ENCODE data around the gene CDK19.

Gene CDK19

DNA sequence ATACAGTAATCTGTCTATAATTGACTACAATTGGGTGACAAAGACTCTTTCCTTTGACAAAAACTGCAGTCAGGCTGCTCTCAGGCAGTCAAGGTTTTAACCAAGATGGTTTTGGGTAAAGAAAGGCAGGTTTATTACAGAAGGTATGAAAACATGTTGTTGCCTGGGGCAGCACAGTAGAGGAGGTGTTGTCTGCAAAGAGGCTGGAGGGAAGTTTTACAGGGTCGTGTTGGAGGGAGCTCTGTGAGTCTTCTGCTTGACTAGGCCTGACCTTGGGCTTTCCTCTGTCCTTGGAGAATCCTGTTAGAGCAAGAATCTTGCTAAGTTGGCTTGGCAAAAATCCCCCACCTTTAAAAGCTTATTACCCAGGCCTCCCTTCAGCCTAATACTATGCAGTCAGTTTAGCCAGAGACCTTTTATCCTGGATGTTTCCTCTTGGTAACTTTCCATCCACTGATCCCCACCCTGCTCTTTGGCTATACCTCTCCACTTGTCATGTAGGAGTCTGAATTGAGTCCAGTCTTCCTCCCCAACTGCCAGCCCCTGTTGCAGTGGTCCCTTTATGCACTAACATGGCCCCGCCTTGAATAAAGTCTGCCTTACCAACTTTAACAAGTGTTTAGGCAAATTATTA, 195.9 kb downstream of the CDK19 start:
- H3K27me3 ChIP-seq: no peaks in the 10 kb centered on the region
- H3K9me3 ChIP-seq: no peaks in the 10 kb centered on the region
- H3K4me1 ChIP-seq: peaks cover 6% of the 10 kb centered on the region; the same call in 1 of the 2 replicates
- H3K4me2 ChIP-seq: no peak overlapping the region
- H3K27ac ChIP-seq: no peak overlapping the region
- H3K9ac ChIP-seq: no peak overlapping the region
- peaks cover 87% of the 10 kb centered on the region for H3K36me3 ChIP-seq
- H4K20me1 ChIP-seq: no peaks in the 10 kb centered on the region
- H3K4me3 ChIP-seq: no peak overlapping the region
- no peak for TF ChIP-seq Cebpa-rat (IDR thresholded peaks at IDR 0.05)

GRCh38 chr6:110618591-110619267, 196.5 kb downstream of the CDK19 start:
- Histone ChIP-seq H3K9ac (no peak overlapping the region), H3K4me1 (peaks cover 6% of the 10 kb centered on the region; the same call in 1 of the 2 replicates), H3K36me3 (peaks cover 94% of the 10 kb centered on the region), H3K4me3 (no peak overlapping the region), H3K4me2 (no peak overlapping the region), H4K20me1 (no peaks in the 10 kb centered on the region), H3K27ac (no peak overlapping the region; the same call in 1 of the 2 replicates), H3K27me3 (no peaks in the 10 kb centered on the region), H3K9me3 (no peaks in the 10 kb centered on the region)
- TF ChIP-seq Cebpa-rat (IDR thresholded peaks at IDR 0.05): no peak

- H4K20me1 ChIP-seq: no peaks in the 10 kb centered on the region
- no peak overlapping the region for H3K4me2 ChIP-seq
- H3K36me3 ChIP-seq: peaks cover 96% of the 10 kb centered on the region
- no peaks in the 10 kb centered on the region for H3K27me3 ChIP-seq
- no peaks in the 10 kb centered on the region for H3K9me3 ChIP-seq
- H3K9ac ChIP-seq: no peak overlapping the region
- no peak for TF ChIP-seq Cebpa-rat (IDR thresholded peaks at IDR 0.05)
- H3K4me1 ChIP-seq: peaks cover 6% of the 10 kb centered on the region; the same call in 1 of the 2 replicates
- H3K4me3 ChIP-seq: no peak overlapping the region
- H3K27ac ChIP-seq: no peak overlapping the region
Observed at GRCh38 chr6:110617057-110617456, 198.2 kb downstream of the CDK19 start.

GRCh38 chr6:110615722-110616121, 199.5 kb downstream of the CDK19 start:
- no peak overlapping the region for H3K4me2 ChIP-seq
- H3K9me3 ChIP-seq: no peaks in the 10 kb centered on the region
- H3K4me1 ChIP-seq: peaks cover 6% of the 10 kb centered on the region; the same call in 1 of the 2 replicates
- H3K4me3 ChIP-seq: no peak overlapping the region
- no peaks in the 10 kb centered on the region for H4K20me1 ChIP-seq
- H3K9ac ChIP-seq: no peak overlapping the region
- H3K27ac ChIP-seq: no peak overlapping the region
- no peak for TF ChIP-seq Cebpa-rat (IDR thresholded peaks at IDR 0.05)
- peaks cover 96% of the 10 kb centered on the region for H3K36me3 ChIP-seq
- no peaks in the 10 kb centered on the region for H3K27me3 ChIP-seq

DNA sequence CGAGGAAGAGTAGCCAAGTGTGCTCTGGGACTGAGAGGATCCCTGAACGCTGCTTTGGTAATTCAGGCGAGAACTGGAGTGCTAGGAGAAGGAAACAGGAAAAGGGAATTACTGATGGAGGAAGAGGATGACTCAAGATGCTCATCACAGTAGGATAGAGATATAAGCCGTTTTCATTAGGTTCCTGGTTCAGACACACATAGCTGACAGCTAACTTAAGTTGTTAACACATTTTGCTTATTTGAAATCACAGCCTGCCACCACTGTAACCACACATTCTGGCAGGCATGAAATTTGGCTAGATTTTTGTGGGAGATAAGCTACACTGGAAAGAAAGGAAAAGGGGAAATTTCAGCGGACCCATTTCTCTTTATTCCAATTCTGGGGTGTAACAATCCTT, 200.7 kb downstream of the CDK19 start:
- H3K4me2 ChIP-seq: no peak overlapping the region

GRCh38 chr6:110614106-110614505, 201.2 kb downstream of the CDK19 start:
- H3K9ac ChIP-seq: no peak overlapping the region
- no peaks in the 10 kb centered on the region for H4K20me1 ChIP-seq
- peaks cover 84% of the 10 kb centered on the region for H3K36me3 ChIP-seq
- no peak overlapping the region for H3K27ac ChIP-seq
- H3K4me1 ChIP-seq: peaks cover 6% of the 10 kb centered on the region; the same call in 1 of the 2 replicates
- no peak overlapping the region for H3K4me3 ChIP-seq
- no peak for TF ChIP-seq Cebpa-rat (IDR thresholded peaks at IDR 0.05)
- H3K9me3 ChIP-seq: no peaks in the 10 kb centered on the region
- no peaks in the 10 kb centered on the region for H3K27me3 ChIP-seq
- no peak overlapping the region for H3K4me2 ChIP-seq

More for the DNA sequence above, 200.7 kb downstream of the CDK19 start:
- Histone ChIP-seq H3K9me3 (no peaks in the 10 kb centered on the region), H3K36me3 (peaks cover 87% of the 10 kb centered on the region), H3K4me3 (no peak overlapping the region), H3K27ac (no peak overlapping the region), H4K20me1 (no peaks in the 10 kb centered on the region), H3K9ac (no peak overlapping the region), H3K4me1 (peaks cover 6% of the 10 kb centered on the region; the same call in 1 of the 2 replicates), H3K27me3 (no peaks in the 10 kb centered on the region)
- TF ChIP-seq Cebpa-rat (IDR thresholded peaks at IDR 0.05): no peak

DNA sequence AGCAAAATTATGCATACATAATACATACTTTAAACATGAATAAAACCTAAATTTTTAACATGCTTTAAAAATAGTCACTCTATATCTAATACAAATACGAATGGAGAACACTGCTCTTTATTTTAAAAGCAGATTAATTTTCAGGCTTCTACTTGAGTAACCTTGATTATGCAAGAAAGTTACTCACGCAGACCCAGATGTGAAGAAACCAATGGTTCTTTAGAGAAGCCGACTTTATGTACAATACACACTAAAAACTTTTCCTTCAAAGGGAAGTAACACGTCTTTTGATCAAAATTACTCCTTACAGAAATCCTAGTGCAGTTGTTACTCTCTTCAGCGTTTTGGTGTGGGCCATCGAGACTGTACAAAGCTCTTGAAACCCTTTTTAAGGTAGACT, 201.9 kb downstream of the CDK19 start:
- no peaks in the 10 kb centered on the region for H4K20me1 ChIP-seq
- no peak for TF ChIP-seq Cebpa-rat (IDR thresholded peaks at IDR 0.05)
- H3K27me3 ChIP-seq: no peaks in the 10 kb centered on the region
- peaks cover 6% of the 10 kb centered on the region; the same call in 1 of the 2 replicates for H3K4me1 ChIP-seq
- no peak overlapping the region for H3K4me3 ChIP-seq
- no peak overlapping the region for H3K27ac ChIP-seq
- peaks cover 82% of the 10 kb centered on the region for H3K36me3 ChIP-seq
- no peak overlapping the region for H3K9ac ChIP-seq
- H3K9me3 ChIP-seq: no peaks in the 10 kb centered on the region
- H3K4me2 ChIP-seq: no peak overlapping the region

DNA sequence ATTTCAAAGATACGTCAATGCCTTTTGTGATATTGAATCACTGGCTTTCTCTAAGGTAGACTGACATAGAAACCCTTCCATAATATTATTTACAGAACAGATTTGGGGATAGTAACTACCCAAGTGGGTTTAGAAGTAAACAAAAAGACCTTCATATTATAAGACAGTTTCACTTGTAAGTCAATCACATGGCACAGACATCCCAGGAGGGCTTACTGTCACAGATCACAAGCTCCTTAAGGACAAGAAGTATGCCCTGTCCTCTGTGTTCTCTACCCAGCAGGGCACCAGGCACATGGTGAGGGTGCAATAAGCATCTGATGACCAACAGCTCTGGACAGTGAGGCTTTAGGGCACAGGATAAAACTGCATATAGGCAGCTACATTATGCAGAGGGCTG, 203.0 kb downstream of the CDK19 start:
- H3K9ac ChIP-seq: no peak overlapping the region
- H3K9me3 ChIP-seq: no peaks in the 10 kb centered on the region
- peaks cover 6% of the 10 kb centered on the region; the same call in 1 of the 2 replicates for H3K4me1 ChIP-seq
- TF ChIP-seq Cebpa-rat (IDR thresholded peaks at IDR 0.05): no peak
- no peak overlapping the region for H3K4me2 ChIP-seq
- no peaks in the 10 kb centered on the region for H4K20me1 ChIP-seq
- H3K4me3 ChIP-seq: no peak overlapping the region
- peaks cover 72% of the 10 kb centered on the region for H3K36me3 ChIP-seq
- no peak overlapping the region for H3K27ac ChIP-seq
- H3K27me3 ChIP-seq: no peaks in the 10 kb centered on the region

DNA sequence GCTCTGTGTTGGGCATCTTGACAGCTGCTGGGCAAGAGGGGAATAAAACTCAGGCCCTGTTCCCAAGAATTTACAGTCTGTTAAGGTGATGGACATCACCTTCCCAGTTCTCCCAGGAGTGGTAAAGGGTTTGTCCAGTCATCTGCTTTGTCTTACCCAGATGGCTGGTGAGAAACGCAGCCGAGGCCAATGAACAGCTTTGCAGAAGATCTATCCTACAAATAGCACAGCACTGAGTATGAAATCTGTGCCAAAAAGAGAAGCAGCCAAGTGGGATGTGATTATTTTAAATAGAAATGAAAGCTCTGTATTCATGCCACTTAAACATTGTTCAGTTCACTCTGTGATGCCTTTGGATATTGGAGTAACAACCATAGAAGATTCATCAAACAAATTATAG, 206.2 kb downstream of the CDK19 start:
- H3K9ac ChIP-seq: no peak overlapping the region
- H4K20me1 ChIP-seq: no peaks in the 10 kb centered on the region
- no peaks in the 10 kb centered on the region for H3K9me3 ChIP-seq
- no peak overlapping the region for H3K4me3 ChIP-seq
- no peaks in the 10 kb centered on the region for H3K27me3 ChIP-seq
- no peak for TF ChIP-seq Cebpa-rat (IDR thresholded peaks at IDR 0.05)
- peaks cover 40% of the 10 kb centered on the region for H3K36me3 ChIP-seq
- no peak overlapping the region for H3K27ac ChIP-seq
- H3K4me2 ChIP-seq: no peak overlapping the region
- H3K4me1 ChIP-seq: no peaks in the 10 kb centered on the region

GRCh38 chr6:110608151-110608550, 207.1 kb downstream of the CDK19 start:
- H3K36me3 ChIP-seq: peaks cover 32% of the 10 kb centered on the region
- H3K4me2 ChIP-seq: no peak overlapping the region
- H4K20me1 ChIP-seq: no peaks in the 10 kb centered on the region
- no peaks in the 10 kb centered on the region for H3K9me3 ChIP-seq
- no peak overlapping the region for H3K27ac ChIP-seq
- no peak overlapping the region for H3K4me3 ChIP-seq
- H3K9ac ChIP-seq: no peak overlapping the region
- no peaks in the 10 kb centered on the region for H3K27me3 ChIP-seq
- H3K4me1 ChIP-seq: no peaks in the 10 kb centered on the region
- no peak for TF ChIP-seq Cebpa-rat (IDR thresholded peaks at IDR 0.05)
